Activated T-helper 1 cell treated with anti-CD3 and anti-CD28 coated beads, Interleukin-12 subunit alpha, Interleukin-12 subunit beta, Interleukin-2, Interleukin-4 antibody, amounts not matched to agents 30 ng/mL and 10 ng/mL and 1 ng/mL, durations not matched to agents 14 hours and 24 hours and 36 hours (primary cell): ENCODE results near the gene FCSK. TPM values are rescaled to one million over a fixed set of nuclear protein-coding genes. Genes with fewer than 3 reads are reported as not detected.

Experiments used
- DNase-seq: peaks from one replicate; pipeline ENCODE4 v3.0.0; 2021; ENCODE audit warnings: low spot score
- H3K27ac Mint-ChIP-seq: one replicate; pipeline ENCODE4 v1.8.0; 2021; ENCODE audit warnings: mild to moderate bottlenecking, mixed read lengths
- H3K27me3 Mint-ChIP-seq: one replicate; pipeline ENCODE4 v1.8.0; 2022; ENCODE audit warnings: mild to moderate bottlenecking, moderate library complexity, mixed read lengths; ENCODE audit not compliant: insufficient read depth
- H3K36me3 Mint-ChIP-seq: one replicate; pipeline ENCODE4 v1.8.0; 2021; ENCODE audit warnings: low read depth, mixed read lengths
- H3K4me1 Mint-ChIP-seq: one replicate; pipeline ENCODE4 v1.8.0; 2021; ENCODE audit warnings: low read depth, mixed read lengths
- H3K4me3 Mint-ChIP-seq: one replicate; pipeline ENCODE4 v1.8.0; 2021; ENCODE audit warnings: mild to moderate bottlenecking, moderate library complexity, mixed read lengths
- H3K9me3 Mint-ChIP-seq: one replicate; pipeline ENCODE4 v1.8.0; 2021; ENCODE audit warnings: mixed read lengths
- intact Hi-C: fragments of 100-400 bp; cut with micrococcal nuclease; formaldehyde crosslinking; loops from one replicate; pipeline ENCODE4 v1.15.1; 2024
- total RNA-seq: library from RNA; stranded (reverse); gene quantifications from 2 replicates; pipeline ENCODE4 v1.2.3, GENCODE V29; 2022

The FCSK gene
- total RNA-seq, 1 donor from 2014 or later, result 21.0 TPM

DNA sequence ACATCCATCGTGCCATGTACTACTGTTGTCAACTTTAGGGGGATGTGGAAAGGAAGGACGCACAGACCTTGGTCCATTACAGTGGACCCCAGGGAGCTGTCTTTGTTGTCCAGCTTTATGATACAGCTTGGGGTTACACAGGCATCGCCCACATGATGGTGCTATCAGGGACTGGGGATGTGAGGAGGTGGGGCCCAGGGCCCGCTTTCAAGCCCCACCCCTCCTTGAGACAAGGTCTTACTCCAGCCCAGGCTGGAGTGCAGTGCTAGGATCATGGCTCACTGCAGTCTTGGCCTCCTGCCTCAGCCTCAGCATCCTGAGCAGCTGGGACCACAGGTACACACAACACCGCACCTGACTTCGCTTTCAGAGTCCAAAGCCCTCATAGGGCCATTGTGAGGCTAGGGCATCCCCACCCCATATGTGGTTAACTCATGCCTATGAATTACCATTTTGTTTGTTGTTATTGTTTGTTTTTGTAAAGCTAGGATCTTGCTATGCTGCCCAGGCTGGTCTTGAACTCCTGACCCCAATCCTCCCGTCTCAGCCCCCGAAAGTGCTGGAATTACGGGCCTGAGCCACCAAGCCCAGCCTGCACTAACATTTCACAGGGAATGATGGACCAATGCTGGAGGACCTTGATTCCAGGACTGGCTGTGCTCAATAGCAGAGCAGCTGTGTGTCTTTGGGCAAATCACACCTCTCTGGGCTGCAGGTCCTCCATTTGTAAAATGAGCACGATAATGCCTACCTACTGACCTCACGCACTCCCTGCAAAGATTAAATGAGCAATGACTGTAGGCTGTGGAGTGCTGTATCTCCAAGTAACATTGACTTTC is 32.7 kb upstream of the FCSK start:
- intact Hi-C loops, result no loop called here
- Mint-ChIP-seq H3K27me3 (no peaks in the 10 kb centered on the region), H3K4me3 (no peak overlapping the region), H3K36me3 (peaks cover 13% of the 10 kb centered on the region), H3K4me1 (peaks cover 41% of the 10 kb centered on the region), H3K9me3 (no peaks in the 10 kb centered on the region), H3K27ac (no peak overlapping the region)
- DNase-seq, result no peak

DNA sequence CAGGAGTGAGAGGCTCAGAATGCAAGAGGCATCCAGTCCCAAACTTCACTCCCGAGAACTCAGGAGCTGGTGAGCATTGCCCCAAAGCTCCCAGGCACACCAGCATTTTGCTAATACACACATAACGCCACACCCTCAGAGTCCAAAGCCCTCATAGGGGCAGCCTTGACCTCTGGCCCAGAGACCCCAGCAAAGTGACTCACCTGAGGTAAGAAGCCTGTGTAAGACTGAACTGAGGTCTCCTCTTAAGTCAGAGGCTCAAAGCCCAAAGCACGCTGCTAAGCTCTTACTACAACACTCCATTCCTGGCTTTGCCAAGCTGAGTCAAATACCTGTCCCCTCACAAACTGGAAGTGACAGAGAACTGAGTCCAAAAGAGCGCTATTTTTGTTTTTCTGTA is 31.9 kb upstream of the FCSK start:
- DNase-seq, result no peak
- Mint-ChIP-seq H3K27me3 (no peaks in the 10 kb centered on the region), H3K36me3 (peaks cover 16% of the 10 kb centered on the region), H3K4me3 (no peak overlapping the region), H3K9me3 (no peaks in the 10 kb centered on the region), H3K4me1 (peaks cover 41% of the 10 kb centered on the region), H3K27ac (peak overlapping the region; percentile 68)
- intact Hi-C loops, result no loop called here

DNA sequence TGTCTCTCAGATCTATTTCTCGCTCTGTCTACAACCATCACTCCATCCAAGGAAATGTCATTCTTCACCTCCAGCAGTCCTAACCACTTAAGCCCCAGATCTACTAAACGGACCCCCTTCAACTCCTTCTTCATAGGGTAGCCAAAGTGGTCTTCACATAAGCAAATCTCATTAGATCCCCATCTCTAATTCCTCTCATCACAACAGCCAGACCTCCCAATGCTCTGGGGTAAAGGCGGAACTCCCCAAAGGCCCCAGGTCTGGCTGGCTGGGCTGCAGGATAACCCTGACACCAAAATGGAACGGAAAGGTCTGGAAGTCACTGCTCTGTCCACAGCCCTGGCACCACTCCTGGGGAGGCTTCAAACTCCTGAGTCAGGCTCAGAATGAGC is 26.6 kb upstream of the FCSK start:
- DNase-seq, result no peak
- Mint-ChIP-seq H3K4me1 (peaks cover 47% of the 10 kb centered on the region), H3K4me3 (peak overlapping the region; percentile 46), H3K36me3 (peaks cover 12% of the 10 kb centered on the region), H3K9me3 (no peaks in the 10 kb centered on the region), H3K27me3 (no peaks in the 10 kb centered on the region), H3K27ac (peak overlapping the region; percentile 86)
- intact Hi-C loops, result loop anchor here (1.0 kb wide), 1 partner anchor 23 kb away; no protein-coding TSS in a partner anchor

DNA sequence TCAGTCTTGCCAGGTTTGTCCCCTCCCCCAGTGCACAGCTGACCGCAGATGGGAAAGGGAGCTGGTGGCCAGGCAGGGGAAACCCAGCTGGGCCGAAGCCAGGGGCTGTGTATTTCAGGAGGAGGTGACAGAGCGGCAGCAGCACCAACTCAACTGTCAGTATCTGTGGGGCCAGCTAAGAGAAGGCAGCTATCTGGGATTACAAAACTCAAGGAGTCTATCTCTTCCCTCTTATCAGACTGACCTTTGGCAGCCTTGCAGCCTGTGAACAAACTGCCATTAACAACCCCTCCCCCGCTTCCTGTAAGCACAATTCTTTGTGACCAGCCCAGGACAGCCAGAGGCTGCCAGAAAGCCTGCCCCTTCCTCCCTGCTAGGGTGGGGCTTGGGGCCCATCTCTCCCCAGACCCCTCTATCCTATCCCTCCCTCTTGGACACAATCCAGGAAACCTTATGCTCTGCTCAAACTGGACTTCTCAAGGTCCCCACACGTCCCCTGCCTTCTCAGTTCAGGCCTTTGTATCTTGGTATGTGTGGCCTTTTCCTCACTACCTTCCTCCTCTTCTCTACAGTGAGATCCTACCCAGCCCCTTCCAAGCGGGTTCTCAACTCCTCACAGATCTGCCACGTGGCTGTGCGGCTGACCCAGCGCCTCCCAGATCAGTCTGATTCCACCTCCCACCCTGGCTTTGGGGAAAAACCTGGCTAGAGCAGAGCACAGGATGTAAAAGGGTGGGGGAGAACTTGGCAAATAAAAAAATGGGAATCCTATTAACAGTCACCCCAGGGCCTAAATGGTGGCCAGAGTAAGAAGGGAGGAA is 26.0 kb upstream of the FCSK start:
- Mint-ChIP-seq H3K27ac (peak overlapping the region; percentile 86), H3K4me1 (peaks cover 51% of the 10 kb centered on the region), H3K36me3 (peaks cover 9% of the 10 kb centered on the region), H3K27me3 (no peaks in the 10 kb centered on the region), H3K9me3 (no peaks in the 10 kb centered on the region), H3K4me3 (peak overlapping the region; percentile 46)
- DNase-seq, result peak; percentile 57
- intact Hi-C loops, result loop anchor here (1.0 kb wide), 1 partner anchor 24 kb away; no protein-coding TSS in a partner anchor

DNA sequence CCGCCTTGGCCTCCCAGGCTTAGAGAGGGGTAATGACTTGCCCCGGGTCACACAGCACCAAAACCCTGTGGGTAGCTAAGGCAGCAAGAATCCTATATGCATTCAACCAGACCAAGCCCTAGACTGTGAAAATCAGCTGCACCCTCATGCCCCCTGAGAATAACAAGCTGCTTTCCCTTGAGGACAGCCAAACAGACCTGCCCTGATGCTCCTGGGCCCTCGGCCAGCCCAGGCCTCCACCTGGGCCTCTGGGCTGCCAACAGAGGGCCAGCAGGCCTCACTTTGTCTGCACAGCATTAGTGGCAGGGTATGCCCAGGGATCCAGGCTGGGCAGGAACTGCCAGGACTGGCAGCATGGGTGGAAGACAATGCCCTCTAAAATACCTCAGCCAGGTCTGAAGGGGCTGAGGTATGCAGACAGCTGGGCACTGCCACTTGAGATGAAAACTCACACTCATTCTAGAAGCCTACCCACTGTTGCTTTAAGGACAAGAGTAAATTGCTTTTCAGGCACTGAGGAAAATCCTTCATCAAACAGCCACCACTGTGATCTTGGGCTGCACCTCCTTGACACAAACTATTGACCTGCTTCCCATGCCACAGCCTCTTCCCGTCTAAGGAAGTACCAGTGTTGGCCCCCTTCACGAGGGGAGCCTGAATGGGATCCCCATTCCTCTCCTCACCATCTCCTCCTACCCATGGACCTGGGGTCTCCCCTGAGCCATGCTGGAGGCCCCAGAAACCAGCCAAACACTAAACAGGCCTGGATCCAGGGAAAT is 24.3 kb upstream of the FCSK start:
- Mint-ChIP-seq H3K4me3 (peak overlapping the region; percentile 55), H3K27me3 (no peaks in the 10 kb centered on the region), H3K27ac (peak overlapping the region; percentile 93), H3K36me3 (peaks cover 14% of the 10 kb centered on the region), H3K4me1 (peaks cover 64% of the 10 kb centered on the region), H3K9me3 (no peaks in the 10 kb centered on the region)
- DNase-seq, result no peak
- intact Hi-C loops, result loop anchor here (2.0 kb wide), 3 partner anchors 47 to 93 kb away; partner anchors contain the start of genes COG4 and SF3B3

DNA sequence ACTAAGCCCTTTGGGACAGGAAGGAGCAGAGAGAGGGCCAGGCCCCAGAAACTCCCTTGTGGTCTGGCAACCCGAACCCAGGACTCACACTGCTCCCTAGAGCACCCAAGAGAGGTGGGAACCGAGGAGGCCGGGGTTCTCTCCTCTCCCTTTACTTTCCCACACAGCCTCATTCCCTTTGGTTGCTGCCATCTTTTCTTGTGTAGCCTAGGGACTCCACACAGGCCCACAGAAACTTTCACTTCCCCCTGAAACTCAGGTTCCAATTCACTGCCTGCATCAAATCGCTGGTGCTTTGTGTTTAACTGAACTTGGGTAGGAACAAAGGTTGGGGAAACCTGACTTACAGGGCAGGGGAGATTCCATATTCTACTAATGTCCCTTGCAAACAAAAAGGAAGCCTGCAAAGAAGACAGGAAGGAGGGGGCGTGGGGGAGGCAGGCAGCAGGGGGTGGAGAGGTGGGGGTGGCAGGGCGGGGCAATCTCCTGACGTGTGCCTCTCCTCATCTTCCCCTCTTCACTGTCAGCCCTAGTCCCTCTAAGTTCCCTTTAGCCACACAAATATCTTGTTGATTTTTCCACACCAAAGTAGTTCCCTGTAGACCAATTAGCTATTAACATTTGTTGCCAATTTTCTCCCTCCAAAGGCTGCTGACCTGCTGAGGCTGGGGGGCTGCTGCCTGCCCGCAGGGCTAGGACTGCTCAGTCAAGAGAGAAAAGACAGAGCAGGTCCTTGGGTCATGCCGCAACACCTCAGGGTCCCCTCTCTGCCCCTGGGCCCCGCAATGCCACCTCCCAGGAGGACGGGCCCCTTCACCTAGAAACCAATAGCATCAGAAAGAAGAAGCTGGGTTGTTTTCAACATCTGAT is 23.5 kb upstream of the FCSK start:
- peak; percentile 44 for DNase-seq
- H3K27me3 Mint-ChIP-seq, result no peaks in the 10 kb centered on the region
- peak overlapping the region; percentile 56 for H3K4me3 Mint-ChIP-seq
- intact Hi-C loops, result loop anchor here (1.0 to 2.0 kb wide), 4 partner anchors 8 to 92 kb away; partner anchors contain the start of genes COG4, SF3B3 and ST3GAL2
- peak overlapping the region; percentile 93 for H3K27ac Mint-ChIP-seq
- H3K9me3 Mint-ChIP-seq, result no peaks in the 10 kb centered on the region
- peaks cover 14% of the 10 kb centered on the region for H3K36me3 Mint-ChIP-seq
- peaks cover 64% of the 10 kb centered on the region for H3K4me1 Mint-ChIP-seq

DNA sequence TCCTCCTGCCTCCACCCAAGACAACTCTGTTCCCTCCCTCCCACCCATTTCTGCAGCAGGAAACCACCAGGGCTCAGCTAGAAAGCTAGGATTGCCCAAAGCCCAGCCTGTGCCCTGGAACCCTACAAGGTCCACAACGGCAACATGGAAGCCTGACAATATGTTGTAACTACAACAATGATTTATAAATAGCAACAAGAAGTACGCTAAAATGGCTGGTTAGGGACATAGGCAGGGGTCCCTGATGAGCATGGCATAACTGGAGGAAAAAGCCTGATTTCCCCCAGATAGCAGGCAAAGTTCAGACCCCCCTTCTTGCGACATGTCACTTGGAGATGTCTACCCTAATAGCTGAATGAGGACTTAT is 22.1 kb upstream of the FCSK start:
- peaks cover 14% of the 10 kb centered on the region for H3K36me3 Mint-ChIP-seq
- peak overlapping the region; percentile 58 for H3K27ac Mint-ChIP-seq
- no peak overlapping the region for H3K4me3 Mint-ChIP-seq
- H3K4me1 Mint-ChIP-seq, result peaks cover 76% of the 10 kb centered on the region
- DNase-seq, result no peak
- H3K9me3 Mint-ChIP-seq, result no peaks in the 10 kb centered on the region
- H3K27me3 Mint-ChIP-seq, result no peaks in the 10 kb centered on the region
- intact Hi-C loops, result no loop called here

GRCh38 chr16:70432723-70433457 is 21.5 kb upstream of the FCSK start:
- no peaks in the 10 kb centered on the region for H3K27me3 Mint-ChIP-seq
- no peaks in the 10 kb centered on the region for H3K9me3 Mint-ChIP-seq
- peaks cover 12% of the 10 kb centered on the region for H3K36me3 Mint-ChIP-seq
- H3K4me1 Mint-ChIP-seq, result peaks cover 76% of the 10 kb centered on the region
- H3K27ac Mint-ChIP-seq, result peak overlapping the region; percentile 58
- no peak overlapping the region for H3K4me3 Mint-ChIP-seq
- no peak for DNase-seq
- intact Hi-C loops, result no loop called here

GRCh38 chr16:70433458-70434103 is 20.8 kb upstream of the FCSK start:
- intact Hi-C loops, result no loop called here
- Mint-ChIP-seq H3K4me1 (peaks cover 76% of the 10 kb centered on the region), H3K27ac (no peak overlapping the region), H3K9me3 (no peaks in the 10 kb centered on the region), H3K36me3 (peaks cover 12% of the 10 kb centered on the region), H3K4me3 (no peak overlapping the region), H3K27me3 (no peaks in the 10 kb centered on the region)
- DNase-seq, result no peak

GRCh38 chr16:70434484-70435260 is 19.7 kb upstream of the FCSK start:
- intact Hi-C loops, result loop anchor here (5.0 kb wide), 1 partner anchor 182 kb away; the partner anchor contains the start of gene EXOSC6
- H3K36me3 Mint-ChIP-seq, result peaks cover 12% of the 10 kb centered on the region
- H3K9me3 Mint-ChIP-seq, result no peaks in the 10 kb centered on the region
- no peak overlapping the region for H3K27ac Mint-ChIP-seq
- DNase-seq, result no peak
- H3K27me3 Mint-ChIP-seq, result no peaks in the 10 kb centered on the region
- H3K4me1 Mint-ChIP-seq, result peaks cover 70% of the 10 kb centered on the region
- no peak overlapping the region for H3K4me3 Mint-ChIP-seq
